Measurements from ENCODE around the gene EYA2. TPM values are rescaled to one million over a fixed set of nuclear protein-coding genes. Genes with fewer than 3 reads are reported as not detected.

EYA2 gene
- total and polyA plus RNA-seq, 4 donors, result 1.6 to 4.4 (median 2.1) TPM

DNA sequence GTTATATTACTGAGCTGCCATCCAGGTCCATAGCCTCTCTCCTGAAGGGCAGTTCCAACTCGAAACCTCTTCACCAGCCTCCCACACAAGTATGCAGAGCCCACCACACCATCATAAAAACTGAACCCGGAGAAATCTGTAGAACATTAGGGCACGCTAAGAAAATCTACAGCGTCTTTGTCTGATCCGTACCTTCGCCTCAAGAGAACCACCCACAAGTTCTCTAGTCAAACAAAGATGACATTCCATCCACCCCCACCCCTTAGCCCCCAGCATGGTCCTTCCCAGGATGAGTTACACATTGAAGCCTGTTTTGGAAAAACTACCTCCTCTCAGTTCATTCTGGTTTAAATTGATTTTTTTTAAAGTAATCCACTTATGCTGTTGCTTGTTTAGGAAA, 242.1 kb downstream of the EYA2 start:
- Histone ChIP-seq H3K27me3 (ENCODE audit: control insufficient read depth in 3 of 3, insufficient read depth in 3 of 3, low read length in 2 of 3) (no peaks in the 10 kb centered on the region), H3K36me3 (ENCODE audit: control insufficient read depth in 4 of 4, insufficient read depth in 4 of 4, low read length in 4 of 4) (no peaks in the 10 kb centered on the region), H3K9ac (ENCODE audit: insufficient read depth in 1 of 2, low read length in 2 of 2) (no peak overlapping the region), H3K4me1 (ENCODE audit: control insufficient read depth in 5 of 5, insufficient read depth in 5 of 5, low read length in 5 of 5) (peaks cover 0 to 31% (median 0%) of the 10 kb centered on the region in 5 donors), H3K9me3 (ENCODE audit: control insufficient read depth in 4 of 4, insufficient read depth in 3 of 4, low read length in 3 of 4) (peaks cover 0 to 5% (median 0%) of the 10 kb centered on the region in 4 donors), H3K4me3 (no peak overlapping the region), H3K27ac (ENCODE audit: low read depth in 1 of 2, low read length in 1 of 2) (no peak overlapping the region)
- WGBS, 2 donors, result 86 to 90% methylated on average over 6 of the region's 6 CpGs
- ATAC-seq (ENCODE audit: insufficient read depth, low FRiP score) (no peak), DNase-seq (no peak)
- TF ChIP-seq, protein P1, sequence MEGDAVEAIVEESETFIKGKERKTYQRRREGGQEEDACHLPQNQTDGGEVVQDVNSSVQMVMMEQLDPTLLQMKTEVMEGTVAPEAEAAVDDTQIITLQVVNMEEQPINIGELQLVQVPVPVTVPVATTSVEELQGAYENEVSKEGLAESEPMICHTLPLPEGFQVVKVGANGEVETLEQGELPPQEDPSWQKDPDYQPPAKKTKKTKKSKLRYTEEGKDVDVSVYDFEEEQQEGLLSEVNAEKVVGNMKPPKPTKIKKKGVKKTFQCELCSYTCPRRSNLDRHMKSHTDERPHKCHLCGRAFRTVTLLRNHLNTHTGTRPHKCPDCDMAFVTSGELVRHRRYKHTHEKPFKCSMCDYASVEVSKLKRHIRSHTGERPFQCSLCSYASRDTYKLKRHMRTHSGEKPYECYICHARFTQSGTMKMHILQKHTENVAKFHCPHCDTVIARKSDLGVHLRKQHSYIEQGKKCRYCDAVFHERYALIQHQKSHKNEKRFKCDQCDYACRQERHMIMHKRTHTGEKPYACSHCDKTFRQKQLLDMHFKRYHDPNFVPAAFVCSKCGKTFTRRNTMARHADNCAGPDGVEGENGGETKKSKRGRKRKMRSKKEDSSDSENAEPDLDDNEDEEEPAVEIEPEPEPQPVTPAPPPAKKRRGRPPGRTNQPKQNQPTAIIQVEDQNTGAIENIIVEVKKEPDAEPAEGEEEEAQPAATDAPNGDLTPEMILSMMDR (IDR thresholded peaks at IDR 0.05; ENCODE audit: control extremely low read depth, extremely low read depth), result no peak

DNA sequence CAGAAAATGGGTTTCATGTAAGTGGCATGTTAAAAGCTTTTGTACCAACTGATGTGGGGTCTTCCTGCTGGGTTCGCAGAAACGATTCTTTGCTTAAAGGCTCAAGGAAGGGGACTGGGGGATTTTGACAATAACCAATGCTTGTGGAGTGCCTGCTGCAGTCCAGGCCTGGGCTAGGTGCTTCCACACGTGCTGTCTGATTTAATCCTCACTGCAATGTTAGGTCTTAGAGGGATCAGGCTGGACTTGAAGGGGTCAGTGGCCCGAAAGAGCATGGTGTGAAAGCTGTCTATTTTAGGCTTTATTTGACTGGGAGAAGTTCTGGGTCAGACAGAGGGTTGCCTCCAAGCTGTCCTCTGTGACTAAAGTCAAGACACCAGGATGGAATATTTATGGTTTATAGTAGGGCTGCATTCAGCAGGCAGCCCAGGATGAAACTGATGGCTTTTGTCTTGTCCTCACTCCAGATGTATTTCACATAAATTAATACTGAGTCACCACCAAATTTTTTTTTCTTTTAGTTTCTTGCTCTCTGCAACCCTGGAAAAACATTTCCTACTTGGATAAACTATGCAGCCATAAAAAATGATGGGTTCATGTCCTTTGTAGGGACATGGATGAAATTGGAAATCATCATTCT, 242.7 kb downstream of the EYA2 start:
- ATAC-seq (ENCODE audit: insufficient read depth, low FRiP score) (no peak), DNase-seq (no peak)
- WGBS, 2 donors, result 67 to 72% methylated on average over 4 of the region's 4 CpGs
- Histone ChIP-seq H3K27me3 (ENCODE audit: control insufficient read depth in 3 of 3, insufficient read depth in 3 of 3, low read length in 2 of 3) (no peaks in the 10 kb centered on the region), H3K36me3 (ENCODE audit: control insufficient read depth in 4 of 4, insufficient read depth in 4 of 4, low read length in 4 of 4) (no peaks in the 10 kb centered on the region), H3K4me1 (ENCODE audit: control insufficient read depth in 5 of 5, insufficient read depth in 5 of 5, low read length in 5 of 5) (peaks cover 0 to 34% (median 0%) of the 10 kb centered on the region in 5 donors), H3K27ac (ENCODE audit: low read depth in 1 of 2, low read length in 1 of 2) (no peak overlapping the region), H3K9me3 (ENCODE audit: control insufficient read depth in 4 of 4, insufficient read depth in 3 of 4, low read length in 3 of 4) (peaks cover 0 to 5% (median under 1%) of the 10 kb centered on the region in 4 donors), H3K4me3 (no peak overlapping the region), H3K9ac (ENCODE audit: insufficient read depth in 1 of 2, low read length in 2 of 2) (no peak overlapping the region)
- TF ChIP-seq, protein P1 (IDR thresholded peaks at IDR 0.05; ENCODE audit: control extremely low read depth, extremely low read depth), result no peak

DNA sequence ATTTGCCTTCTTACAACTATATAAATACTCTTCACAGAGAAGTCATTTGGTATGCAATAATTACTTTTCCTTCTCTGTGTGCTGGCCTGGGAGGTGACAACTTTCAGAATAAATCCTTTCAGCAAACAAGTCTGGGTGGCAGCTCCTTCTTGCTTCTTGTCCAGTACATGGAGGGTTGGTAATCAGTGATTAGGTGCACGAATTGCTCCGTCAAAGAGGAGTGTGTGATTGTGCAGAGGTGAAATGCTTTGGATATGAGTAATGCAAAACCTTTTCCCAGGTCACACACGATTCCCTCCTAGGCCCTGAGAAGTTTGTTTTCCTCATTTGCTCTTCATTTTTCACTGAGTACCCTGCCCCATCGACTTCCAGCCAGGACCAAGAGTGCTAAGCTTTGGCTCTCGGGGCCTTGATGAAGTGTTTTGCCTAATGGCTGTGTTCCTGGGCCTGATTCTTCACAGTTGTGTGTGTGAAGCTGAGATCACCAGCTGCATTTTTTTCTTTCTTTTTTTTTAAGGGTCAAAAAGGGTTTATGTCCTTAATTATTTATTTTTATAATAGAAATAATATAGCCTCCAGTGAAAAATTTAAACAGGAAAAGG, 245.4 kb downstream of the EYA2 start:
- no peaks in the 10 kb centered on the region for H3K27me3 ChIP-seq (ENCODE audit: control insufficient read depth in 3 of 3, insufficient read depth in 3 of 3, low read length in 2 of 3)
- peaks cover 0 to 5% (median under 1%) of the 10 kb centered on the region in 4 donors for H3K9me3 ChIP-seq (ENCODE audit: control insufficient read depth in 4 of 4, insufficient read depth in 3 of 4, low read length in 3 of 4)
- H3K9ac ChIP-seq (ENCODE audit: insufficient read depth in 1 of 2, low read length in 2 of 2), result no peak overlapping the region
- WGBS, 2 donors, result 55 to 77% methylated on average over 5 of the region's 5 CpGs
- TF ChIP-seq, protein P1 (IDR thresholded peaks at IDR 0.05; ENCODE audit: control extremely low read depth, extremely low read depth), result no peak
- no peak overlapping the region for H3K27ac ChIP-seq (ENCODE audit: low read depth in 1 of 2, low read length in 1 of 2)
- H3K36me3 ChIP-seq (ENCODE audit: control insufficient read depth in 4 of 4, insufficient read depth in 4 of 4, low read length in 4 of 4), result no peaks in the 10 kb centered on the region
- ATAC-seq (ENCODE audit: insufficient read depth, low FRiP score), result no peak
- DNase-seq, result peak; percentile 66 to 84 (median 80)
- peaks cover 0 to 19% (median 5%) of the 10 kb centered on the region in 5 donors for H3K4me1 ChIP-seq (ENCODE audit: control insufficient read depth in 5 of 5, insufficient read depth in 5 of 5, low read length in 5 of 5)
- no peak overlapping the region for H3K4me3 ChIP-seq
